PFSK-1 (cell line): ENCODE measurements around the gene EWSR1.

ENCODE experiments used
- POLR2AphosphoS5 ChIP-seq: IDR thresholded peaks from 2 replicates; pipeline ENCODE4 v1.6.1; 2012; ENCODE audit warnings: low read depth, mild to moderate bottlenecking, control low read depth, low read length, moderate library complexity
- SIN3A ChIP-seq: IDR thresholded peaks from 2 replicates; pipeline ENCODE4 v1.6.1; 2012; ENCODE audit warnings: mild to moderate bottlenecking, low read length, moderate library complexity, borderline replicate concordance; ENCODE audit not compliant: insufficient read depth
- TAF1 ChIP-seq: IDR thresholded peaks from 2 replicates; pipeline ENCODE4 v1.6.1; 2012; ENCODE audit warnings: low read length, control low read depth, borderline replicate concordance; ENCODE audit not compliant: insufficient read depth
- TF ChIP-seq, protein P1 (sequence below), 2 experiments: IDR thresholded peaks; 2 replicates each; pipeline versions ENCODE4 v1.6.1 to v1.8.0; 2011 to 2012; ENCODE audit warnings: low read depth in 2 of 2, low read length in 2 of 2, control low read depth in 1 of 2, inconsistent platforms in 1 of 2, mild to moderate bottlenecking in 1 of 2, moderate library complexity in 1 of 2; ENCODE audit not compliant: insufficient read depth in 1 of 2

DNA sequence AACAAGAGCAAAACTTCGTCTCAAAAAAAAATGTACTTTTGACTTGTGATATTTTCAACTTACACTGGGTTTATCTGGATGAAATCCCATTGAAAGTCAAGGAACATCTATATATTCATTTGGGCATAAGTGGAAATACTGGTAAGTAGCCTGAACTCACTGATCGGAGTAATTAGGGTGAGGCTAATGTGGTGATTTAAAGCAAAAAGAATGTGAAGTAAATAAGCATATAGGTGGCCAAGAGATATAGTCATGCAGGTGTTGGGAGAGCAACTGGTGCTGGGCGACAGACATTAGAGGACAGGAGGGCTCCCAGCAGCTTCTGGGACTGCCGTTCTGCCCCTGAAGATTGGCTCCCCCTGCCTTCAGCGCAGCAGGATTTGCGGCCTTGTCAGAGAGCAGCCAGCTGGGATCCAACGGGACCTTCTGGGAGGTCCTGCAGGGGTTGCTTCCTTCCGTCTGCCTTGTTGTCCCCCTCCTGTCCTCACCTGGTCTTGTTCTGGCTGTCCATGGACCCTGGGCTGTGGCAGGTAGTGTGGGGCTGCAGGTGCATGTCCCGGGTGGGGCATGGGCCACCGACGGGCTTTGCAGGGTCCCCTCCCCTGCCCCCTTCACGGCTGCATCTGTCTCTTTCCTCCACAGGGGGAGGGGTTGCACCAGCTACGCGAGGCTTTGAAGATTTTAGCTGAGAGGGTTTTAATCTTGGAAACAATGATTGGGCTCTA lies 14.3 kb upstream of the EWSR1 start:
- TF ChIP-seq TAF1 = no peak
- TF ChIP-seq POLR2AphosphoS5 = no peak
- TF ChIP-seq SIN3A = no peak
- TF ChIP-seq, protein P1, sequence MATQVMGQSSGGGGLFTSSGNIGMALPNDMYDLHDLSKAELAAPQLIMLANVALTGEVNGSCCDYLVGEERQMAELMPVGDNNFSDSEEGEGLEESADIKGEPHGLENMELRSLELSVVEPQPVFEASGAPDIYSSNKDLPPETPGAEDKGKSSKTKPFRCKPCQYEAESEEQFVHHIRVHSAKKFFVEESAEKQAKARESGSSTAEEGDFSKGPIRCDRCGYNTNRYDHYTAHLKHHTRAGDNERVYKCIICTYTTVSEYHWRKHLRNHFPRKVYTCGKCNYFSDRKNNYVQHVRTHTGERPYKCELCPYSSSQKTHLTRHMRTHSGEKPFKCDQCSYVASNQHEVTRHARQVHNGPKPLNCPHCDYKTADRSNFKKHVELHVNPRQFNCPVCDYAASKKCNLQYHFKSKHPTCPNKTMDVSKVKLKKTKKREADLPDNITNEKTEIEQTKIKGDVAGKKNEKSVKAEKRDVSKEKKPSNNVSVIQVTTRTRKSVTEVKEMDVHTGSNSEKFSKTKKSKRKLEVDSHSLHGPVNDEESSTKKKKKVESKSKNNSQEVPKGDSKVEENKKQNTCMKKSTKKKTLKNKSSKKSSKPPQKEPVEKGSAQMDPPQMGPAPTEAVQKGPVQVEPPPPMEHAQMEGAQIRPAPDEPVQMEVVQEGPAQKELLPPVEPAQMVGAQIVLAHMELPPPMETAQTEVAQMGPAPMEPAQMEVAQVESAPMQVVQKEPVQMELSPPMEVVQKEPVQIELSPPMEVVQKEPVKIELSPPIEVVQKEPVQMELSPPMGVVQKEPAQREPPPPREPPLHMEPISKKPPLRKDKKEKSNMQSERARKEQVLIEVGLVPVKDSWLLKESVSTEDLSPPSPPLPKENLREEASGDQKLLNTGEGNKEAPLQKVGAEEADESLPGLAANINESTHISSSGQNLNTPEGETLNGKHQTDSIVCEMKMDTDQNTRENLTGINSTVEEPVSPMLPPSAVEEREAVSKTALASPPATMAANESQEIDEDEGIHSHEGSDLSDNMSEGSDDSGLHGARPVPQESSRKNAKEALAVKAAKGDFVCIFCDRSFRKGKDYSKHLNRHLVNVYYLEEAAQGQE (IDR thresholded peaks at IDR 0.05; ENCODE audit: insufficient read depth in 1 of 2, low read depth in 2 of 2, low read length in 2 of 2) = no peak
